HG03342 (cell line): ENCODE data around the gene WTAP.
"Not testable (repeated sequence)": the region's sequence is repeated elsewhere in the genome, so short reads cannot be mapped to it uniquely, and the experiment has no call there.

Experiments
- ATAC-seq: cut with Tn5 transposase; IDR thresholded peaks from one replicate; pipeline ENCODE4 v1.9.1; 2021; ENCODE audit warnings: mild to moderate bottlenecking, moderate library complexity; ENCODE audit not compliant: unreplicated experiment

WTAP gene

GRCh38 chr6:159726918-159727716 is at the start of gene WTAP:
WTAP (plus strand) TSS chr6:159727506; CDS start chr6:159736266, 8,760 bp downstream.
- peak; percentile 74 for ATAC-seq

DNA sequence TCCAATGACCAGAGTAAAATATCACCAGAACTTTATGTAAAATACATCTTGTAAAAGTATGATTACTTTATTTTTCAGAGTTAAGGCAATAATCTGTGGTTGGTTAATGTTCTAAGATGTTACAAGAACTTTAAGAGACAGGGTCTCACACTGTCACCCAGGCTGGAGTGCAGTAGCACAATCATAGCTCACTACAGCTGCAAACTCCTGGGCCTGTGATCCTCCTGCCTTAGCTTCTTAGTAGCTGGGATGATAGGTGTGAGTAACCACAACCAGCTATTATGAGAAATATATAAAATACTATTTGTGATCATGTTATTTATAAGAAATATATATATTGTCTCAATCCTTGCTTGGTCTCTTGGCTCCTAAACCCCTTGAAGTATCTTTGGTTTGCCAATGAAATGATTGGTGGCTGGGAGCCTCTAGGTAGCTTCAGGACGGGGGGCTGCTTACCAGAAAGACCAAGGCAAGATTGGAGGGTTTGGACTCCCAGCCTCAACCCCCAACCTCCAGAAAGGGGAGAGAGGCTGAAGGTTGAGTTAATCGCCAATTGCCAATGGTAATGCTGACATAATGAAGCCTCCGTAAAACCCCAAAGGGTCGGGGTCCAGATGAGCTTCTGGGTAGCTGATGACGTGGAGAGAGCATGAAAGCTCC is 49.7 kb upstream of the WTAP start:
- no peak for ATAC-seq

DNA sequence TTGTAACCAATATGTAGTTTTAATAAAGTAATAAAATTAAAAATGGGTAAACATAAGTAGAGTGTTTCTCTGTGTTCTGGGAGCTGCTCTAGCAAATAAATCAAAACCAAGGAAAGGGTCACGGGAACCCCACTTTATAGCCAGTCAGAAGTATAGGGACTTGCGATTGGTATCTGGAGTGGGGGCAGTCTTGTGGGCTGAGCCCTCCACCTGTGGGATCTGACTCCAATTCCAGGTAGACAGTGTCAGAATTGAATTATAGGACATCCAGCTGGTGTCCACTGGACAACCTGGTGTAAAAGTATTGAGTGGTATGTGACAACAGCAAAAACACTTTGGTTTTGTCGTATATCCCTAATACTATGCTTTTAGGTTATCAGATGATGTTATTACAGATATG is 48.7 kb upstream of the WTAP start:
- ATAC-seq = no peak

- peak; percentile 45 for ATAC-seq
These were observed 47.9 kb upstream of the WTAP start for GRCh38 chr6:159679091-159680077.

DNA sequence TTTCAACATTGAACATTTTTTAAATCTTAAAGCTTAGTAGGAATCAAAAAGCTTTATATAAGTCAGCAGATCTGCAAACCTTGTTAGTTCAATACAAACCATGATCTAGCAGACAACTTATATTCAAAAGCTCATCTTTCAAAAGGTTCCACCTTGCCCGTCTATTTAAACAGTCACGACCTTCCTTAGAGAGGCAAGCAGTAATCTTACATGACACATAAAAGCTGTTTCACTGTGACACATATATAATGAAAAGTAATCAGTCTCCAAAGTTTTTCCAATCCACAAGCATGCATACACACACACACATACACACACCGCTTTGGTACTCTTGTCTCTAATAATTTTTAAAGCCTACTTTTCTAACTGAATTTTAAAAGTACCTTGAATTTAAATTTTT is 47.2 kb upstream of the WTAP start:
- no peak for ATAC-seq

DNA sequence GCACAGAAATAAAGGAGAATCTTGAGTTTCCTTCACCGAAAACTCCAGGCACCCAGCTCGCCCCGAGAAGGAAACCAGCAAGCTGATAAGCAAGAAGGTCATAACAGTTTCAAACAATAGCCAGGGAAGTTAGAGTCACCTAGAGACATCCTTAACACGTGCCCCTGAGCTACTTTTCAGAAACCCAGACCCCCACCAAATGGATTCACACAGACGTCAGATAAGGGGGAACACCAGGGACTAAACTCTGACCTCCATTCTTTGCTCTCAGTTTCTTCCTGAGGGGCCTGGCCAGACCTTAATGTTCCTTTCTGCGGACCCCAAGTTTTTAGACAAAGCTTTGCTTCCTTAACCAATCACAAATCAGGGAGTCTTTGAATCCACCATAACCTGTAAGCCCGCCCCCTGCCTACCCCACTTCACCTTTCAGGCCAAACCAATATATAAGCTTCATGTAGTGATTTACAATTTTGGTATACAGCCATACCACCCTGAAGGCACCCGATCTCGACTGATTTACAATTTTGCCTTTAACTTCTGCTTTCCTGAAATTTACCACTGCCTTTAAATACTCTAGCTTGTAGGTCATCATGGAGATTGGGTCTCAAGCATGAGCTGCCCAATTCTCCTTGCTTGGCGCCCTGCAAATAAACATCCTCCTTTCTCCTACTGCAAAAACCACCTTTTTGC is 46.0 kb upstream of the WTAP start:
- ATAC-seq = no peak

GRCh38 chr6:159682295-159682694 is 45.0 kb upstream of the WTAP start:
- ATAC-seq = no peak

DNA sequence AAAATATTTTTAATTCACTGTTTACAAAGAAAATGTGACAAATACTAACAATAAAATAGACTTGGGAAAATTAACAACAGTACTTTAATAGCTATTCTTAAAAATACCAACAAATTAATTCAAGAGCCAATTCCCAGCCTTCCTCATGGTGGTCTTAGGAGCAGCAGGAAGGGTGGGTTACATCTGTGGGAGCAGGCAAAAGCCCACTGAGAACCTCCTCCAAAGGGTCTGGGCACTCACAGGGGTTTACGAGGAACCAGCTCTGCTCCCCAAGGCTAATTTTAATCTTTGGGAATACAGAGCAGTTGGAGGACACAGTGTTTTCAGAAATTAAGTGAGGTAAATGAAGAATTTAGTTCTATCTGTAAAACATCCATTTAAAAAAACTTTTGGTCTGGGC is 44.5 kb upstream of the WTAP start:
- no peak for ATAC-seq

GRCh38 chr6:159684013-159684304 is 43.3 kb upstream of the WTAP start:
- ATAC-seq = no peak

GRCh38 chr6:159686040-159686439 is 41.3 kb upstream of the WTAP start:
- ATAC-seq = no peak

GRCh38 chr6:159686703-159687102 is 40.6 kb upstream of the WTAP start:
- ATAC-seq = no peak

DNA sequence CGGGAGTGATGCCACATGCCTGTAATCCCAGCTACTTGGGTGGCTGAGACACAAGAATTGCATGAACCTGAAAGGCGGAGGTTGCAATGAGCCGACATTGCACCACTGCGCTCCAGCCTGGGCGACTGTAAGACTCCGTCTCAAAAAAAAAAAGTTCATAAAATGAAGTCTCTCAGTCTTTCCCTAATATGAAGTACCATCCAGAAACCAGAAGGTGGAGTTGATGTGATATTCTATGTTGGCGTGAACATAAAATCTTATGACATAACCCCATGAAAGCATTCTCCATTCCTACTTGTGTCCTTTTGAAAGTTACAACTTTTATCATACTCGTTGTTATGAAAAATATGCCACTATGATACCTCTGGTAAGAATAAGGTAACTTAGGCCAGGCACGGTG is 40.0 kb upstream of the WTAP start:
- no peak for ATAC-seq

GRCh38 chr6:159688266-159688905 is 38.9 kb upstream of the WTAP start:
- no peak for ATAC-seq

DNA sequence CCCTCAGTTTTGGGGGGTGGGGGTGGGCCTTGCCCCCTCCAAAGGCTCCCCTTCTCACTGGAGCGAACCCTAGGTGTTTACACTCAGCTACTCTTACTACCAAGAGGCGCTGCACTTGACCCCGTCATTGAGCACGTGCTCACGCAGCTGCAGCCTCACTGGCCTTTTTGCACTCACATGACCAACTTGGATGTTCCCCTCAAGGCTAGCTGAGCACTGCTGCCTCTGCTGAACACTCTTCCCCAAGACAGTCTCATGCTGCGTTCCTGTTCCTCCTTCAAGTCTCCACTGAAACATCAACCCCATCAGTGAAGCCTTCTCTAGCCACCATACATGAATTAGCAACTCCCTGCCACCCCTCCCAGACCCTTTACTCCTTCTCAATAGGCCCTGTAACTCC is 38.3 kb upstream of the WTAP start:
- no peak for ATAC-seq

DNA sequence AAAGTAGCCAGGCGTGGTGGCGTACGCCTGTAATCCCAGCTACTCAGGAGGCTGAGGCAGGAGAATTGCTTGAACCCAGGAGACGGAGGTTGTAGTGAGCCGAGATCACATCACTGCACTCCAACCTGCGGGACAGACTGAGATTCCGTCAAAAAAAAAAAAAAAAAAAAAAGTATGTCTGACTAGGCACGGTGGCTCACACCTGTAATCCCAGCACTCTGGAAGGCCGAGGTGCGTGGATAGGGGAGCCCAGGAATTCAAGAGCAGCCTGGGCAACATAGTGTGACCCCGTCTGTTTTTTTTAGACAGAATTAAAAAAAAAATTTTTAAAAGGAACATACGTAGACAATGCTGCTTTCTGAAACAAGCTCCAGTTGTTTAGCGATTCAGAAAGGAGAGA is 37.2 kb upstream of the WTAP start:
- ATAC-seq = not testable (repeated sequence)

DNA sequence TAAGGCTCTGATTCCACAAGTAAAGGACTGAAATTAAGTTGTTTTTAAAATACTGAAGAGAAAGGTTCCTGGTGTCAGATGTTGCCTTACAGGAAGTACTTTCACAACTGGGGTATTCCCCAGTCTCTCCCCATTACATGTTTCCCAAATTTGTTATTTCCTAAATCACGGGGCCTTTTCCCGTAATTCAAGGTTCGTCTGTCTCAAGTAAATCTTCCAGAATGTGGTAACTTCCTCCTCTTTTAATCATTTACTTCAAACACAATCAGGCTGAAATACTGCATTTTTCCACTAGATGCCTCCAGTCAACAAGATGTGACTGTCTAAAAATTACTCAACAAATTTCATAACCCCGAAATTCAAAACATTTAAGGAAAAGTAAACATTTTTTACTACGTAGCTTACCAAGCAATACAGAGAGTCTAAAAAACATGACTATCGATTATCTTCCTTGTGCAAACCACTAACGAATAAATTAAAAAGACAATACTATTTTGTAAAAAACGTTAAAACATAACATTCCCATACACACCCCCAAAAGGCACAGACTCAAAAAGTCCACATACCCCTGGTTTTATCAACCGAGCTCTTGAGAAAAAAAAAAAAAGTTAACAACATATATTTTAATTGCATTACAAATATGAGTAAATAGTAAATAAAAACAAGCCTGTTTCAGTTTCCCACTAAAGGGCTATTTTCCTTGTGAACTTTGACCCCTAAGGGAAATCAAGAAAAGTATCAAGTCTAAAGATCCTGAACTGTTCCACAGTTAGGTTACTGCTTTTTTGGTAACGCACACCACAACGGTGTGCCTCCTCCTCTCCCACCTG is 36.0 kb upstream of the WTAP start:
- no peak for ATAC-seq

GRCh38 chr6:159691963-159692287 is 35.4 kb upstream of the WTAP start:
- no peak for ATAC-seq

DNA sequence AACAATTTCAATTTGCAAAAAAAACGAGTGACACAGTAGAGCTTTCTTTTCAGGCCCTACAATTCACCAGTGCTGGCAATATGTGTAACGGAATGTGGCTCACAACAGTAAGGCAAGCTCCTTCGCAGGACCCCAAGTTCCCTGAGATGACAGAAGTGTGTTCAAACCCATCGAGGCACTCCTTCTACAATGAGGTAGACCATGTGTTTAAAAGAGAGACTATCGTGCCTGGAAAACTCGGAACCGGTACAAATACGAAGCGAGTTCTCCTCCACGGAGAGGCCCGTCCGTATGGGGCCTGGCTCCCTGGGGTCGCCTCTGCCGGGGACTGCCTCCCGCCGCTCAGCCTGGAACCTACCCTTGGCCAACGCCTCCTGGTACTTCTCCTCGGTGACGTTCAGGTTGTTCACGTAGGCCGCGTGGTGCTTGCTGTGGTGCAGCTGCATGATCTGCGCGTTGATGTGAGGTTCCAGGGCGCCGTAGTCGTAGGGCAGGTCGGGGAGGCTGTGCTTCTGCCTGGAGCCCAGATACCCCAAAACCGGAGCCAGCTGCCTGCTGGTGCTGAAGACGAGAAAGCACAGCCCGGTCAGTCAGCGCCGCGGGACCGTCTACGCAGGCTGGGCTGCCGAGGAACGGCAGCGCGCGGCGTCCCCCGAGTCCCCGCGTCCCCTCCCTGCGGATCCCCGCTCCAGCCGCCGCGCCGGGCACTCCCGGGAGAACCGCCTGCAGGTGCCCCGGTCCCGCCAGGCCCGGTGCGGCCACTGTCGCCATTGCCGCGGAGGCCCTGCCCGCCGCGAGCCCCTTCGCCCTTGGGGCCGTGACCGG is 34.8 kb upstream of the WTAP start:
- peak; percentile 36 for ATAC-seq
